Measurements from ENCODE around the gene ZBTB2. TPM values are rescaled to one million over a fixed set of nuclear protein-coding genes. Genes with fewer than 3 reads are reported as not detected.

ZBTB2 gene
- total RNA-seq, 4 donors from 2014 or later: 7.1 to 16.3 (median 11.5) TPM

GRCh38 chr6:151436802-151437201, 45.4 kb upstream of the ZBTB2 start:
- no peaks in the 10 kb centered on the region for H3K27me3 ChIP-seq
- peaks cover 0 to 22% (median 13%) of the 10 kb centered on the region in 4 donors for H3K36me3 ChIP-seq
- H3K4me3 ChIP-seq: no peak overlapping the region
- DNase-seq (ENCODE audit: extremely low spot score): no peak
- TF ChIP-seq POLR2A (IDR thresholded peaks at IDR 0.05; ENCODE audit: low read depth): no peak
- no peak for TF ChIP-seq CTCF (IDR thresholded peaks at IDR 0.05)
- no peak for TF ChIP-seq POLR2AphosphoS5 (IDR thresholded peaks at IDR 0.05)
- no peak for TF ChIP-seq EP300 (IDR thresholded peaks at IDR 0.05)
- no peak overlapping the region for H3K27ac ChIP-seq (replicated peaks in 1 of 4)
- intact Hi-C loops (cut with DNase I): no loop called here
- H3K4me1 ChIP-seq: peaks cover 19 to 35% (median 26%) of the 10 kb centered on the region in 4 donors
- no peaks in the 10 kb centered on the region for H3K9me3 ChIP-seq

- Histone ChIP-seq H3K9me3 (no peaks in the 10 kb centered on the region), H3K27me3 (no peaks in the 10 kb centered on the region), H3K36me3 (peaks cover 0 to 27% (median 15%) of the 10 kb centered on the region in 4 donors), H3K27ac (replicated peaks in 1 of 4) (no peak overlapping the region), H3K4me1 (peaks cover 14 to 30% (median 23%) of the 10 kb centered on the region in 4 donors), H3K4me3 (no peak overlapping the region)
- TF ChIP-seq EP300 (IDR thresholded peaks at IDR 0.05): no peak
- TF ChIP-seq POLR2AphosphoS5 (IDR thresholded peaks at IDR 0.05): no peak
- no peak for TF ChIP-seq POLR2A (IDR thresholded peaks at IDR 0.05; ENCODE audit: low read depth)
- no peak for TF ChIP-seq CTCF (IDR thresholded peaks at IDR 0.05)
- intact Hi-C loops (cut with DNase I): no loop called here
- 73% methylated on average over 3 of the region's 3 CpGs for WGBS
- DNase-seq (ENCODE audit: extremely low spot score): no peak
Measured at GRCh38 chr6:151436300-151436699, 44.9 kb upstream of the ZBTB2 start.

GRCh38 chr6:151434369-151434768, 43.0 kb upstream of the ZBTB2 start:
- Histone ChIP-seq H3K9me3 (no peaks in the 10 kb centered on the region), H3K27me3 (no peaks in the 10 kb centered on the region), H3K36me3 (peaks cover 0 to 46% (median 33%) of the 10 kb centered on the region in 4 donors), H3K4me3 (no peak overlapping the region), H3K4me1 (peaks cover 0 to 13% (median 10%) of the 10 kb centered on the region in 4 donors), H3K27ac (replicated peaks in 1 of 4) (no peak overlapping the region)
- 34% methylated on average over 2 of the region's 2 CpGs for WGBS
- TF ChIP-seq POLR2A (IDR thresholded peaks at IDR 0.05; ENCODE audit: low read depth) (no peak), EP300 (IDR thresholded peaks at IDR 0.05) (no peak), POLR2AphosphoS5 (IDR thresholded peaks at IDR 0.05) (no peak), CTCF (IDR thresholded peaks at IDR 0.05) (no peak)
- DNase-seq (ENCODE audit: extremely low spot score): no peak
- intact Hi-C loops (cut with DNase I): no loop called here

- WGBS: 74% methylated on average over 4 of the region's 4 CpGs
- TF ChIP-seq EP300 (IDR thresholded peaks at IDR 0.05): no peak
- no peak for TF ChIP-seq CTCF (IDR thresholded peaks at IDR 0.05)
- TF ChIP-seq POLR2A (IDR thresholded peaks at IDR 0.05; ENCODE audit: low read depth): no peak
- no peak for TF ChIP-seq POLR2AphosphoS5 (IDR thresholded peaks at IDR 0.05)
- Histone ChIP-seq H3K9me3 (no peaks in the 10 kb centered on the region), H3K27me3 (no peaks in the 10 kb centered on the region), H3K4me3 (no peak overlapping the region), H3K27ac (replicated peaks in 1 of 4) (no peak overlapping the region), H3K36me3 (peaks cover 4 to 64% (median 46%) of the 10 kb centered on the region in 4 donors), H3K4me1 (peaks cover 0 to 12% (median 10%) of the 10 kb centered on the region in 4 donors)
- intact Hi-C loops (cut with DNase I): no loop called here
- DNase-seq (ENCODE audit: extremely low spot score): no peak
Measured at GRCh38 chr6:151432651-151433050, 41.3 kb upstream of the ZBTB2 start.

- peaks cover 13 to 74% (median 56%) of the 10 kb centered on the region in 4 donors for H3K36me3 ChIP-seq
Measured at GRCh38 chr6:151431337-151431736, 40.0 kb upstream of the ZBTB2 start.

More at GRCh38 chr6:151431337-151431736, 40.0 kb upstream of the ZBTB2 start:
- TF ChIP-seq POLR2AphosphoS5 (IDR thresholded peaks at IDR 0.05) (no peak), POLR2A (IDR thresholded peaks at IDR 0.05; ENCODE audit: low read depth) (no peak)
- Histone ChIP-seq H3K9me3 (no peaks in the 10 kb centered on the region), H3K27me3 (no peaks in the 10 kb centered on the region), H3K4me3 (no peak overlapping the region), H3K27ac (replicated peaks in 1 of 4) (no peak overlapping the region), H3K4me1 (peaks cover 0 to 1% (median under 1%) of the 10 kb centered on the region in 4 donors)
- no peak for DNase-seq (ENCODE audit: extremely low spot score)
- intact Hi-C loops (cut with DNase I): no loop called here
- WGBS: 93% methylated on average over 3 of the region's 3 CpGs

All from esophagus muscularis mucosa (tissue), 4 donors.